ENCODE results near the gene ATG7.

The ATG7 gene

GRCh38 chr3:11582191-11582968, 310.2 kb downstream of the ATG7 start:
- peaks cover 4% of the 10 kb centered on the region for H3K4me1 ChIP-seq
- peak overlapping the region; percentile 41 for H3K4me3 ChIP-seq (ENCODE audit: low read depth, low read length)
- H3K9me3 ChIP-seq (ENCODE audit: control insufficient read depth, low read length): no peaks in the 10 kb centered on the region

GRCh38 chr3:11583235-11583634, 311.0 kb downstream of the ATG7 start:
- H3K27ac ChIP-seq: no peak overlapping the region
- H3K27me3 ChIP-seq (ENCODE audit: control insufficient read depth, insufficient read depth, low read length): no peaks in the 10 kb centered on the region
- H3K4me3 ChIP-seq (ENCODE audit: low read depth, low read length): no peak overlapping the region
- no peak overlapping the region for H3K9ac ChIP-seq
- peaks cover 4% of the 10 kb centered on the region for H3K4me1 ChIP-seq
- no peak for TF ChIP-seq CTCF (IDR thresholded peaks at IDR 0.05)
- no peaks in the 10 kb centered on the region for H3K36me3 ChIP-seq (ENCODE audit: control insufficient read depth, insufficient read depth, low read length)
- no peaks in the 10 kb centered on the region for H3K9me3 ChIP-seq (ENCODE audit: control insufficient read depth, low read length)
- H3K79me2 ChIP-seq: peaks cover 58% of the 10 kb centered on the region
- H2AFZ ChIP-seq: no peak overlapping the region
- no peak overlapping the region for H3K4me2 ChIP-seq (ENCODE audit: low read length)

More at GRCh38 chr3:11582191-11582968, 310.2 kb downstream of the ATG7 start:
- no peak for TF ChIP-seq CTCF (IDR thresholded peaks at IDR 0.05)
- H3K9ac ChIP-seq: no peak overlapping the region
- H3K27ac ChIP-seq: peak overlapping the region; percentile 34
- peak overlapping the region; percentile 3 for H2AFZ ChIP-seq
- H3K4me2 ChIP-seq (ENCODE audit: low read length): peak overlapping the region; percentile 72
- no peaks in the 10 kb centered on the region for H3K36me3 ChIP-seq (ENCODE audit: control insufficient read depth, insufficient read depth, low read length)
- H3K79me2 ChIP-seq: peaks cover 60% of the 10 kb centered on the region
- no peaks in the 10 kb centered on the region for H3K27me3 ChIP-seq (ENCODE audit: control insufficient read depth, insufficient read depth, low read length)

GRCh38 chr3:11583638-11584046, 311.4 kb downstream of the ATG7 start:
- Histone ChIP-seq H3K4me2 (ENCODE audit: low read length) (no peak overlapping the region), H3K9ac (no peak overlapping the region), H2AFZ (no peak overlapping the region), H3K79me2 (peaks cover 61% of the 10 kb centered on the region), H3K36me3 (ENCODE audit: control insufficient read depth, insufficient read depth, low read length) (no peaks in the 10 kb centered on the region), H3K27me3 (ENCODE audit: control insufficient read depth, insufficient read depth, low read length) (no peaks in the 10 kb centered on the region), H3K4me1 (peaks cover 4% of the 10 kb centered on the region), H3K9me3 (ENCODE audit: control insufficient read depth, low read length) (no peaks in the 10 kb centered on the region), H3K4me3 (ENCODE audit: low read depth, low read length) (no peak overlapping the region), H3K27ac (no peak overlapping the region)
- TF ChIP-seq CTCF (IDR thresholded peaks at IDR 0.05): no peak

GRCh38 chr3:11584570-11584969, 312.4 kb downstream of the ATG7 start:
- Histone ChIP-seq H3K4me1 (peaks cover 8% of the 10 kb centered on the region), H3K79me2 (peaks cover 64% of the 10 kb centered on the region), H2AFZ (no peak overlapping the region), H3K4me2 (ENCODE audit: low read length) (no peak overlapping the region), H3K9me3 (ENCODE audit: control insufficient read depth, low read length) (no peaks in the 10 kb centered on the region), H3K36me3 (ENCODE audit: control insufficient read depth, insufficient read depth, low read length) (no peaks in the 10 kb centered on the region), H3K9ac (no peak overlapping the region), H3K27me3 (ENCODE audit: control insufficient read depth, insufficient read depth, low read length) (no peaks in the 10 kb centered on the region), H3K4me3 (ENCODE audit: low read depth, low read length) (no peak overlapping the region), H3K27ac (no peak overlapping the region)
- no peak for TF ChIP-seq CTCF (IDR thresholded peaks at IDR 0.05)

- Histone ChIP-seq H3K27me3 (ENCODE audit: control insufficient read depth, insufficient read depth, low read length) (no peaks in the 10 kb centered on the region), H3K4me1 (peaks cover 23% of the 10 kb centered on the region), H2AFZ (no peak overlapping the region), H3K27ac (no peak overlapping the region), H3K9ac (no peak overlapping the region), H3K36me3 (ENCODE audit: control insufficient read depth, insufficient read depth, low read length) (no peaks in the 10 kb centered on the region), H3K4me3 (ENCODE audit: low read depth, low read length) (no peak overlapping the region), H3K79me2 (peaks cover 63% of the 10 kb centered on the region), H3K4me2 (ENCODE audit: low read length) (no peak overlapping the region), H3K9me3 (ENCODE audit: control insufficient read depth, low read length) (no peaks in the 10 kb centered on the region)
- no peak for TF ChIP-seq CTCF (IDR thresholded peaks at IDR 0.05)
These were observed 315.6 kb downstream of the ATG7 start for GRCh38 chr3:11587766-11588165.

All from parathyroid adenoma (tissue), 2 donors.